Activated naive CD4-positive, alpha-beta T cell treated with anti-CD3 and anti-CD28 coated beads, Interleukin-2, amount 10 ng/mL, durations not matched to agents 7 days and 5 days (primary cell): ENCODE measurements around the gene FBF1.
"Not testable (repeated sequence)": the region's sequence is repeated elsewhere in the genome, so short reads cannot be mapped to it uniquely, and the experiment has no call there.

Experiments
- CTCF ChIA-PET: fragments of 350-600 bp; sonication (Branson Sonifier 250); formaldehyde crosslinking; loops from one replicate; lab custom pipeline; 2021; ENCODE audit warnings: antibody characterized with exemption; lab: Charles Lee
- DNase-seq: peaks from one replicate; pipeline ENCODE4 v3.0.0-alpha.2; 2020
- H3K27ac Mint-ChIP-seq: one replicate; pipeline ENCODE4 v1.8.0; 2021; ENCODE audit warnings: mild to moderate bottlenecking, moderate library complexity, mixed read lengths
- H3K27me3 Mint-ChIP-seq: one replicate; pipeline ENCODE4 v1.8.0; 2021; ENCODE audit warnings: mild to moderate bottlenecking, mixed read lengths
- H3K36me3 Mint-ChIP-seq: one replicate; pipeline ENCODE4 v1.8.0; 2021; ENCODE audit warnings: mixed read lengths
- H3K4me1 Mint-ChIP-seq: one replicate; pipeline ENCODE4 v1.8.0; 2021; ENCODE audit warnings: mixed read lengths
- H3K4me3 Mint-ChIP-seq: one replicate; pipeline ENCODE4 v1.8.0; 2021; ENCODE audit warnings: mild to moderate bottlenecking, moderate library complexity, mixed read lengths
- H3K9me3 Mint-ChIP-seq: one replicate; pipeline ENCODE4 v1.8.0; 2021; ENCODE audit warnings: mixed read lengths

Gene FBF1

GRCh38 chr17:75970011-75970523 is 29.2 kb upstream of the FBF1 start:
- no peak for DNase-seq
- peaks cover 18% of the 10 kb centered on the region for H3K36me3 Mint-ChIP-seq
- no peak overlapping the region for H3K4me3 Mint-ChIP-seq
- no peaks in the 10 kb centered on the region for H3K27me3 Mint-ChIP-seq
- H3K27ac Mint-ChIP-seq = no peak overlapping the region
- H3K4me1 Mint-ChIP-seq = peaks cover 2% of the 10 kb centered on the region
- H3K9me3 Mint-ChIP-seq = no peaks in the 10 kb centered on the region
- CTCF ChIA-PET = interaction anchor here (0.9 kb wide), 1 partner anchor 43 kb away, joined by 4 read pairs; no protein-coding TSS in a partner anchor

DNA sequence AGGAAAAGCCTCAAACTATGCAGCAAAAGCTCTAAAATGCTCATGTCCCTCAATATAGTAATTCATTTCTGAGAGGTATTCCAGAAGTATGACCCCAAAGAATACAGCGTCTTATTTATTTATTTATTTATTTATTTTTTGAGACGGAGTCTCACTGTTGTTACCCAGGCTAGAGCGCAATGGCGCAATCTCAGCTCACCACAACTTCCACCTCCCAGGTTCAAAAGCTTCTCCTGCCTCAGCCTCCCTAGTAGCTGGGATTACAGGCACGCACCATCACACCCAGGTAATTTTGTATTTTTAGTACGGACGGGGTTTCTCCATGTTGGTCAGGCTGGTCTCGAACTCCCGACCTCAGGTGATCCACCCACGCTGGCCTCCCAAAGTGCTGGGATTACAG is 28.2 kb upstream of the FBF1 start:
- not testable (repeated sequence) for H3K4me3 Mint-ChIP-seq, H3K27me3 Mint-ChIP-seq, DNase-seq, H3K9me3 Mint-ChIP-seq, H3K27ac Mint-ChIP-seq, H3K4me1 Mint-ChIP-seq
- CTCF ChIA-PET = interaction anchor here (0.9 to 1.0 kb wide), 2 partner anchors 39 to 42 kb away, joined by 3 to 4 read pairs; no protein-coding TSS in a partner anchor
- H3K36me3 Mint-ChIP-seq = peaks cover 16% of the 10 kb centered on the region

DNA sequence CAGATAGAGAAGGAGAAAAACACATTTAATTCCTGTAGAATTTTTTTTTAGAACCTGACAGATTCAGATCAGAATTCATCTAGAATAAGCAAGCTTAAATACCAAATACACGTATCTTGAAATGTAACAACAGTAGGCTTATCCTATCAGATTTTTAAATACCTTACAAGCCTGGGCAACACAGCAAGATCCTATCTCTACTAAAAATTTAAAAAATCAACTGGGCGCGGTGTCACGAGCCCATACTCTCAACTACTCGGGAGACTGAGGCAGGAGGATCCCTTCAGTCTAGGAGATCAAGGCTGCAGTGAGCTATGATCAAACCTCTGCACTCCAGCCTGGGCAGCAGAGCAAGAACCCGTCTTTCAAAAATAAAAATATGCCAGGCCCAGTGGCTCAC is 24.6 kb upstream of the FBF1 start:
- no peak for DNase-seq
- no peak overlapping the region for H3K27ac Mint-ChIP-seq
- peaks cover 6% of the 10 kb centered on the region for H3K36me3 Mint-ChIP-seq
- CTCF ChIA-PET = interaction anchor here (1.0 to 1.8 kb wide), 2 partner anchors 30 to 38 kb away, joined by 3 to 4 read pairs; no protein-coding TSS in a partner anchor
- no peaks in the 10 kb centered on the region for H3K27me3 Mint-ChIP-seq
- H3K4me1 Mint-ChIP-seq = peaks cover 5% of the 10 kb centered on the region
- H3K4me3 Mint-ChIP-seq = no peak overlapping the region
- no peaks in the 10 kb centered on the region for H3K9me3 Mint-ChIP-seq

DNA sequence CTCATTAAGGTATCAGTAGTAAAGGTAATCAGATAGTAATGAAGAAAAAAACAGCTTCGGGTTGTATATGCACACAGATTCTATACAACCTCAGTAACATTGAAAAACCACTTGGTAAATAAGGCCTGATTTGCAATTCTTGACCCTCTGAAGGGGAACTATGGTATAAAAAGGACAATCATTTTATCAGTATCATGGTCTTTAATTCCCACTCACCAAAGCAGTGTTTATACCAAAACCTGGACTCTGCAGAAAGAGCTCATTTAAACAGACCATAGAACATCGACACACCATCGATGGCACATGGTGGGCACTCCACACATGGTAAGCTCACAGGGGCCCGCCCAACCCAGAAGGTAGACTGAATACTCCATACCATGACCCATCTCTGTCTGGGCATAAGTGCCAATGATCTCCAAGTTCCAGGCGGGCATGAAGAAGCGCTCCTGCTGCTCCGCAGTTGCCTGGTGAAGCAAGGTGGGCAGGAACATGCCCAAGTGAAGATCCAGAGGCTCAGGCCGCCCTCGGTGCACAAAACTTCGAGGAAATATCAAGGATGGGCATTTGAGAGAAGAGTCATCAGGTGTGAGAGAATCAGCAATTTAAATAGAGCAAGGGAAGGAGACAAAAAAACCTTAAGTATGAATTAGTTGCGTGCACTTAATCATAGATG is 19.1 kb upstream of the FBF1 start:
- Mint-ChIP-seq H3K4me1 (peaks cover 3% of the 10 kb centered on the region), H3K36me3 (peaks cover 15% of the 10 kb centered on the region), H3K9me3 (no peaks in the 10 kb centered on the region), H3K27me3 (no peaks in the 10 kb centered on the region), H3K27ac (no peak overlapping the region), H3K4me3 (no peak overlapping the region)
- no peak for DNase-seq
- CTCF ChIA-PET = no interaction called here

DNA sequence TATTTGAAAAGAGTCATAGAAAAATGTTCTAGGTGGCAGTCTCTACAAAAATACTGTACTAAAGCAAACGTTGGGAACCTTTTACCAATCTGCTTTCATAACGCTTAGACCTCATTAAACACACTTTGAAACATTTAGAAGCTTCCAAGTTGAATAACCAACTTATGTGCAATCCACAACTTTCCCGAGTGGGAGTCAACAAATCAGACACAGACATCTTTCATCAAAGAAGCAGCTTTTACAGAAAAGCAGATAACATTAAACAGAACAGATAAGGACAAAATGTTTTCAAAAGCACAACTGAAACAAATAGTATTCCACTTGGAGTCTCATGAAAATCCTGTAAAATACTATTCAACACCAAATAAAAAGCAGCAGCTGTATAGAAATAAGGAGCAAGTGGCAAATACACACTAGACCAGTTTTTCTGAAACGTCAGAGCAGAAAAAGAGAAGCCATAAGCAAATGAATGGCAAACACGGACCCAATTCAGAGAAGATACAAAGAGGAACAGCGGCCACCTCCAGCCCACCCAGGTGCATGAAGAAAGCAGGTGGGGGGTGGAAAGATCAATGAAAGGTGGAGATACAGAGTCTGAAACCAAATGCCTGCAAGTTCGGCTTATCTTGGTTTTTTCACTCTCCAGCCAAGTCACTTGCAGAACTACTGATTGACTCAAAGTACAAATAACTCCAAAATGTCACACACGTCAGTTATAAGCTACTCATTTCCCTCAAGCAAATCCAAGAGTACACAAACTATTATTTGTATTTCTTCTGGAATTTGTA is 18.4 kb upstream of the FBF1 start:
- CTCF ChIA-PET = interaction anchor here (1.4 kb wide), 1 partner anchor 55 kb away, joined by 3 read pairs; no protein-coding TSS in a partner anchor
- H3K27ac Mint-ChIP-seq = no peak overlapping the region

DNA sequence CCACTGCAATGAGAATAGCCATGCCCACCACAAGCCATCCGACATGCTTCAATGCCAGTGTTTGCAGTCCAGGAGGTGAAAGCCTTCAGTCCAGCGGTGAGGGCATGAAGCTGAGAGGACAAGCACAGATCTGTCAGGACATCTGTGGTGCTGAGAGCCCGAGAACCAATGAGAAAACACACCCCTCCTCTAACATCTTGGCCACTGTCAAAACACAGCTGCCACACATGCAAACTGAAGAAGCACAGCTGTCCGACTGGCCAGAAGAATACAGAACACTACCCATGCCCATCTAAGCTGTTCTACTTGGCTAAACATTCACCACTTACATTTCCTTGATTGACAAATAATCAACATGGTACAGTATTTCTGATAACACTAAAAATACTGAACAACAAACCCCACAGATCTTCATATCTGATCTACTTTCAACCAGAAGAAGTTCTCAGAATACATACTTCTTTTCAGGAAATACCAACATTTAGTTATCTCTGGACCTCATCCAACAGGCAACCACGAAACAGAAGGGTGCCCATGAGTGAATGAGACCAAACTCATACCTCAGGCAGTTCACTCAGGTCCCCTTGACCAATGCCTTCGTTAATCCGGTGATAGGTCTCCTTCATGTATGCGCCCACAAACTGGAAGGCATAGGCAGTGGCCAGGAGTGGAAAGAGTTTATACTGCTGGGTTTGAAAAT is 10.2 kb upstream of the FBF1 start:
- peak overlapping the region; percentile 30 for H3K27ac Mint-ChIP-seq
- H3K4me1 Mint-ChIP-seq = peaks cover 16% of the 10 kb centered on the region
- CTCF ChIA-PET = interaction anchor here (1.0 to 1.1 kb wide), 2 partner anchors 55 to 63 kb away, joined by 3 read pairs; no protein-coding TSS in a partner anchor
- H3K36me3 Mint-ChIP-seq = peaks cover 42% of the 10 kb centered on the region
- no peak overlapping the region for H3K4me3 Mint-ChIP-seq
- no peaks in the 10 kb centered on the region for H3K9me3 Mint-ChIP-seq
- DNase-seq = no peak
- H3K27me3 Mint-ChIP-seq = no peaks in the 10 kb centered on the region

More for the DNA sequence above, 18.4 kb upstream of the FBF1 start:
- Mint-ChIP-seq H3K4me1 (peaks cover 3% of the 10 kb centered on the region), H3K9me3 (no peaks in the 10 kb centered on the region), H3K4me3 (no peak overlapping the region), H3K27me3 (no peaks in the 10 kb centered on the region), H3K36me3 (peaks cover 15% of the 10 kb centered on the region)
- no peak for DNase-seq

GRCh38 chr17:75950421-75950820 is 9.6 kb upstream of the FBF1 start:
- no peaks in the 10 kb centered on the region for H3K9me3 Mint-ChIP-seq
- H3K27me3 Mint-ChIP-seq = no peaks in the 10 kb centered on the region
- peaks cover 16% of the 10 kb centered on the region for H3K4me1 Mint-ChIP-seq
- H3K4me3 Mint-ChIP-seq = no peak overlapping the region
- H3K27ac Mint-ChIP-seq = no peak overlapping the region
- DNase-seq = no peak
- H3K36me3 Mint-ChIP-seq = peaks cover 38% of the 10 kb centered on the region
- CTCF ChIA-PET = interaction anchor here (0.8 to 1.1 kb wide), 2 partner anchors 64 to 329 kb away, joined by 3 read pairs; no protein-coding TSS in a partner anchor

DNA sequence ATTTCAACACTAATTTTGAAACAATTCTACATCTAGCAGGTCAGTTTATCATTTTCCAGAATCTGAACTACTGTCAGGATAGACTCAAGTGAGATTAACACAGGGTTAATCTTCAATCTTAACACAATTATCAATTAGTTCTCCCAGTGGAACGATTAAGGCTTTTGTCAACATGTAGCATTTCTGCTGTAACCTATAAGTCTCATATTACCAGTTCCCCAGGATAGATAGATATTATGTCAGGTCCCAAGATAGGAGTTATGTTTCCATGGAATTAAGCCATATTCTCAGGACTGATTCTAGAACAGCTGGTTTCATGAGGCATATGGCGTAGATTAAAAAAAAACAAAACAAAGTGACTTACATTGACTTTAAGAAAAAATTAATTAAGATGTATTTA is 4.4 kb upstream of the FBF1 start:
- no peak for DNase-seq
- Mint-ChIP-seq H3K27ac (no peak overlapping the region), H3K36me3 (peaks cover 19% of the 10 kb centered on the region), H3K4me1 (peaks cover 15% of the 10 kb centered on the region), H3K9me3 (no peaks in the 10 kb centered on the region), H3K4me3 (no peak overlapping the region), H3K27me3 (no peaks in the 10 kb centered on the region)
- CTCF ChIA-PET = interaction anchor here (1.1 to 1.3 kb wide), 2 partner anchors 19 to 60 kb away, joined by 3 read pairs; no protein-coding TSS in a partner anchor

DNA sequence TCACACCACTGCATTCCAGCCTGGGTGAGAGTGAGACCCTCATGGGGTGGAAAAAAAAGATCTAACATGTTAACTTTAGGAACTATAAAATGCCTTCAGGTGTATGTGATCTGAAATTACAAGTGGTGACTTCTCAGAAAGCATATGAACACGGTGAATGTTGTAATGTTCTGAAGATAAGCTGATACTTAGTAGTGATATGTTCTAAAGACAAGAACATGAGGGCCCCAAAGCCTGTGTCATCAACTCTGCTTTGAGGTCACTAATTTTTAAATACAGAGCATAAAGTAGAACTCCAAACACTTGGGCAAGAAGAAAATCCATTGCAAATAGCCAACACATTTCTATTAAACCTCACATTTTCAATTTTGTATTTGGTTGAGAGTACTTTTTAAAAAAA is 2.6 kb upstream of the FBF1 start:
- DNase-seq = no peak
- no peak overlapping the region for H3K4me3 Mint-ChIP-seq
- H3K27me3 Mint-ChIP-seq = no peaks in the 10 kb centered on the region
- no peak overlapping the region for H3K27ac Mint-ChIP-seq
- CTCF ChIA-PET = no interaction called here
- H3K4me1 Mint-ChIP-seq = peaks cover 21% of the 10 kb centered on the region
- no peaks in the 10 kb centered on the region for H3K9me3 Mint-ChIP-seq
- H3K36me3 Mint-ChIP-seq = peaks cover 7% of the 10 kb centered on the region

DNA sequence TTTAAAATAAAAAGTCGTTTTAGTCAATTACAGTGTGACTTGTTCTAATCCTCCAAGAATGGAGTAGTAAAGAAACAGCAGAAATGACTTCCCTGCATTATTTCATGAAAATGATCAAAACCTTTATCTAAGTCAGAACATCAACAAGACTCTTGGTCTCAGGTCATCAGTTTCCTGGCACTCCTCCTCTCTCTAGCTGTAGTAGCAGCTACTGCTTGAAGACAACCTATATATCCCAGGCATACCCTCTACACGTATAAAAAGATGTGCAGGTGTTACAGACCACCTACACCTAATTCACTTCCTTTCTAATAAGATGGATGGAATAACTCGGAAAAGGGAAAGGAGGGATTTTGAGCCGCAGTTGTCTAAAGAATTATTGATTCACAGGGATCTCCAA is 1.6 kb upstream of the FBF1 start:
- CTCF ChIA-PET = no interaction called here
- Mint-ChIP-seq H3K27me3 (no peaks in the 10 kb centered on the region), H3K4me3 (no peak overlapping the region), H3K27ac (no peak overlapping the region), H3K36me3 (peaks cover 4% of the 10 kb centered on the region), H3K9me3 (no peaks in the 10 kb centered on the region), H3K4me1 (peaks cover 21% of the 10 kb centered on the region)
- no peak for DNase-seq

GRCh38 chr17:75941442-75941819 is 589 bp upstream of the FBF1 start:
- Mint-ChIP-seq H3K4me1 (peaks cover 21% of the 10 kb centered on the region), H3K27ac (no peak overlapping the region), H3K27me3 (no peaks in the 10 kb centered on the region), H3K36me3 (peaks cover 2% of the 10 kb centered on the region), H3K4me3 (peak overlapping the region; percentile 93), H3K9me3 (no peaks in the 10 kb centered on the region)
- DNase-seq = no peak
- CTCF ChIA-PET = interaction anchor here (0.8 to 0.9 kb wide), 3 partner anchors 14 to 73 kb away, joined by 3 read pairs; partner anchors contain the start of gene CDK3

DNA sequence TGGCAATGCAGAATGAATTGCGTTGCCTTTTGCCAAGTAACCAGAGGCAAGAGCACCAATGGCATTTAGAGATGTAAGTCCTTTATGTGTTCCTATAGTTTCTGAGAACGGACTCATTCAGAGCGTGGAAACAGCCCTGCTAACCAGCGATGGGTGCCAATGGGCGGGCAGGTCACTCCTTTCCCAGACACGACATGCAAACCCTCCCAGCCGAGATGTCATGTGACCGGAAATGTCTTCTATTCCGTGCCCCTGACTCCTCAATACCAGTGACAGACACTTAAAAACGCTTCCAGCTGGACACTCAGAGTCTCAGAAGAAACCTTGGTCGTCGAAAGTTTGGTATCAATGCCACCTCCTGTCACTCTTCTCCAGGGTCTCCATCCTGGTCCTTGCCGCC is 3.2 kb downstream of the FBF1 start:
- CTCF ChIA-PET = interaction anchor here (0.8 kb wide), 1 partner anchor 33 kb away, joined by 3 read pairs; the partner anchor contains the start of gene MRPL38
- Mint-ChIP-seq H3K4me1 (peaks cover 21% of the 10 kb centered on the region), H3K4me3 (no peak overlapping the region), H3K36me3 (no peaks in the 10 kb centered on the region), H3K27ac (no peak overlapping the region), H3K9me3 (no peaks in the 10 kb centered on the region), H3K27me3 (no peaks in the 10 kb centered on the region)
- no peak for DNase-seq

DNA sequence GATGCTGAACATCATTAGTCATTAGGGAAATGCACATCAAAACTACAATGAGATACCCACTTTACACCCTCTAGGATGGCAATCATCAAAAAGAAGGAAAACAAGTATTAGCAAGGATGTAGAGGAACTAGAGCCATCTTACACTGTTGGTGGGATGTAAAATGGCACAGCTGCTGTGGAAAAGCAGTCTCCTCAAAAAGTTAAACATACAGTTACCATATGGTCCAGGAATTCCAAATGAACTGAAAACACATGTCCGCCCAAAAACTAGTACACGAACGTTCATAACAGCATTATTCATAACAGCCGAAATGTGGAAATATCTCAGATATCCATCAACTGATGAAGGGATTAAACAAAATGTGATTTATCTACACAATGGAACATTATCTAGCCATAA is 7.0 kb downstream of the FBF1 start:
- Mint-ChIP-seq H3K4me3 (no peak overlapping the region), H3K4me1 (no peaks in the 10 kb centered on the region), H3K27ac (no peak overlapping the region), H3K9me3 (no peaks in the 10 kb centered on the region), H3K27me3 (no peaks in the 10 kb centered on the region), H3K36me3 (no peaks in the 10 kb centered on the region)
- CTCF ChIA-PET = no interaction called here
- DNase-seq = no peak

GRCh38 chr17:75932852-75933251 is 8.0 kb downstream of the FBF1 start:
- CTCF ChIA-PET = no interaction called here
- DNase-seq = no peak
- no peaks in the 10 kb centered on the region for H3K36me3 Mint-ChIP-seq
- no peak overlapping the region for H3K4me3 Mint-ChIP-seq
- H3K9me3 Mint-ChIP-seq = no peaks in the 10 kb centered on the region
- no peaks in the 10 kb centered on the region for H3K4me1 Mint-ChIP-seq
- H3K27me3 Mint-ChIP-seq = no peaks in the 10 kb centered on the region
- no peak overlapping the region for H3K27ac Mint-ChIP-seq
